Cardiac fibroblast (primary cell): Measurements from ENCODE around the gene BTBD9.

Source experiments
- DNase-seq, 2 donors: peaks; one replicate each; pipeline versions ENCODE4 v3.0.0 to v3.0.0-alpha.2; 2010; ENCODE audit warnings: low read depth in 2 of 2
- H3K4me3 ChIP-seq, 2 donors: replicated peaks in 1 of 2; 1 replicate in 1 of 2; 2 replicates in 1 of 2; pipeline ENCODE4 v1.5.1; 2011; ENCODE audit warnings: low read depth in 2 of 2, low read length in 2 of 2, mild to moderate bottlenecking in 2 of 2, moderate library complexity in 1 of 2
- TF ChIP-seq, protein P1 (sequence below): IDR thresholded peaks from one replicate; pipeline ENCODE4 v1.5.1; 2011; ENCODE audit warnings: low read depth, mild to moderate bottlenecking, low read length, inconsistent platforms

The BTBD9 gene

DNA sequence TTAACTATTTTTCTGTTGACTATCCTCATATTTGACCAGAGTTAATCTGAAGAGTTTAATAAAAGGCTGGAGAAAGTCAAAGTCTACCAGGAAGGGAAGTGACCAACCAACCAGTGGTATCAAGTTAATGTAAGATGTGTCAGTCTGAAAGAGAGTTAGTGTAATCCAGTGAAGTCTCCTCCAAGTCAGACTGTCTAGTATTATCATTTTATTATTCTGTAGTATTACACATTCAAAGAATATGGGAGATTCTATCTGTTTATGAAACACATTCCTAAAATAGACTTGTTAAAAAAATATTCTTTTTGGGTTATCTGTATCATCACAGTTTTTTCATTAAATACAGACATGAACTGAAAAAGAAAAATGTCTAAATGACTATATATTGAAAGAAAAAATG lies 194.4 kb downstream of the BTBD9 start:
- no peak overlapping the region for H3K4me3 ChIP-seq
- TF ChIP-seq, protein P1, sequence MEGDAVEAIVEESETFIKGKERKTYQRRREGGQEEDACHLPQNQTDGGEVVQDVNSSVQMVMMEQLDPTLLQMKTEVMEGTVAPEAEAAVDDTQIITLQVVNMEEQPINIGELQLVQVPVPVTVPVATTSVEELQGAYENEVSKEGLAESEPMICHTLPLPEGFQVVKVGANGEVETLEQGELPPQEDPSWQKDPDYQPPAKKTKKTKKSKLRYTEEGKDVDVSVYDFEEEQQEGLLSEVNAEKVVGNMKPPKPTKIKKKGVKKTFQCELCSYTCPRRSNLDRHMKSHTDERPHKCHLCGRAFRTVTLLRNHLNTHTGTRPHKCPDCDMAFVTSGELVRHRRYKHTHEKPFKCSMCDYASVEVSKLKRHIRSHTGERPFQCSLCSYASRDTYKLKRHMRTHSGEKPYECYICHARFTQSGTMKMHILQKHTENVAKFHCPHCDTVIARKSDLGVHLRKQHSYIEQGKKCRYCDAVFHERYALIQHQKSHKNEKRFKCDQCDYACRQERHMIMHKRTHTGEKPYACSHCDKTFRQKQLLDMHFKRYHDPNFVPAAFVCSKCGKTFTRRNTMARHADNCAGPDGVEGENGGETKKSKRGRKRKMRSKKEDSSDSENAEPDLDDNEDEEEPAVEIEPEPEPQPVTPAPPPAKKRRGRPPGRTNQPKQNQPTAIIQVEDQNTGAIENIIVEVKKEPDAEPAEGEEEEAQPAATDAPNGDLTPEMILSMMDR, result no peak
- DNase-seq, result no peak

DNA sequence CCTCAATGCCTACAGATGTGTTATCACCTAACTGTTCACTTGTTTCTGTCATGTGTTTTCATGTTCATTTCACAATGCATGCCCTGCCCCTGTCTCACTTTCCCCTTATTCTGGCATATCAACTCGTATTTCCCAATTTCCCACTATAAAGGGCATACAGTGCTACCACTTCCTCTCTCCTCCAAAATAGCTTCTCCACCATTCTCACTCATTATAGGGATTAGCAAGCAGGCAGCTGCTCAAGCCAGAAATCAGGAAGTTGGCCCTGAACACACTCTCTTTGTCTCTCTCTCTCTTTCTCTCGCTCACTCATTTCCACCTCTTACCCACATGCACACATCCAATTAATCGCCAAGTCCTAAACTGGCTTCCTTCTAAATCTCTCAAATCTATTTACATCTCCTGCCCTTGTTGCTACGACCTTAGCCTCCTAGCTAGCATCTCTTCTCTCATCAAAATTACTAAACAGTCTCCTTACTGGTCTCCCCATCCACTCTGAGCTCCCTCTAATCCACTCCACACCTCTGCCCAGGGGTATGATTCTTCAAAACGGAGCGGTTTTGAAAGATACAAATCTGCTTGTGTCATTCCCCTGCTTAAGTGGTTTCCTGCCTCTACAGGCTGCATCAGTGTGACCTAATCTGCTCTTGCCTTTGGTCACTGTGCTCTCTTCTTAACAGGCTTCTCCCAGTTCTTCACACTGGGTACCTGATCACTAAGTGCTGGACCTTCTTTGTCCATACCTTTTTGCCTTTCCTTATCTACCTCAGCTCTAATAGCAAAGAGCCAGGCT lies 196.2 kb downstream of the BTBD9 start:
- peak in 1 of 2 donors; percentile 7 for DNase-seq
- no peak overlapping the region for H3K4me3 ChIP-seq
- TF ChIP-seq, protein P1, result no peak

DNA sequence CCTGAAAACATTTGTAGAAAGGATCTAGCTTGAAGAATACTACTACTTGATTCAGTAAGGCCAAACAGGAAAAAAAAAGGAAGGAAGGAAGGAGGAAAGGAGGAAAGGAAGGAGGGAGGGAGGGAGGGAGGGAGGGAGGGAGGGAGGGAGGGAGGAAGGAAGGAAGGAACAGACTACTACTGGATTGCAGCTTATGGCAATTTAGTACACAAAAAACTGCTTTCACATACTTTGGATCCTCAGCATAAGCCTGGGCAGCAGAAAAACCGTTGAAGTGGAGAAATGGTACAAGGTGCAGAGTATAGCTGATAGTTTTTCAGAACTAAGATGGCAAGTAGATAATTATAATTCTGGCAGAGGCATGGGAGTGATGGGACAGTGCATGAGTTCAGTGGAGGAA lies 201.6 kb downstream of the BTBD9 start:
- TF ChIP-seq, protein P1, result no peak
- H3K4me3 ChIP-seq, result no peak overlapping the region
- no peak for DNase-seq

DNA sequence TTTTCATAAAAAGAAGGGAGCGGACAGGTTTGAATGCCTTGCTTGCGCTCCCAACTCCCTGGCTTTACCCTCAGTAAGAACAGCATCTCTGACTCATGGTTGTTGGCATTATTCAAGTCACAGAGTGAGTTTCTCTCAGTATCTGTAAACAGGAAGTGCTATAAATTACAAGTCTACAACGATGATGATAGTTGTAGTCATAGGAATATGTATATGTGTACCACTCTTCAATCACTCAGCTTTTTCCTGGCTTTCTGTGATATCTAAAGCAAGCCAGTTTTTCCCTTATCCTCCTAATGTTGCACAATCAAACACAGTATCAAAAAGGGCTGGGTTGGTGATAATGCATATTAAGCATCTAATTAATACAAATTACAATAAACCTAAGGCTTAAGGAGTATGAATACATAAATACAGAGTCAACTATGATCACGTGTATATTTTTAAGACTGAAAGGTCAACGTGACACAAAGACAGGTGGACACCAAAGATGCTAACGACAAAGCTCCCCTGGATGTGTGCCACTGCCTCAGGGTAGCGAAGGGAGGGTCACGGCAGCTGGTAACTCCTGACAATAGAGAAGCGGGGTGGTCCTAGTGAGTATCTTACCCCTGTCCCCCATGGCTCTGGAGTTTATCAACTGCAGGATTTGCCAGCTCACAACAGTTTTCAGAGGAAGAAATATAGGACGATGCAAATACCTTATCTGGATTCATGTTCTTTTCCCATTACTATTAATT lies 202.8 kb downstream of the BTBD9 start:
- TF ChIP-seq, protein P1, result no peak
- no peak overlapping the region for H3K4me3 ChIP-seq
- DNase-seq, result peak; percentile 56 to 79

DNA sequence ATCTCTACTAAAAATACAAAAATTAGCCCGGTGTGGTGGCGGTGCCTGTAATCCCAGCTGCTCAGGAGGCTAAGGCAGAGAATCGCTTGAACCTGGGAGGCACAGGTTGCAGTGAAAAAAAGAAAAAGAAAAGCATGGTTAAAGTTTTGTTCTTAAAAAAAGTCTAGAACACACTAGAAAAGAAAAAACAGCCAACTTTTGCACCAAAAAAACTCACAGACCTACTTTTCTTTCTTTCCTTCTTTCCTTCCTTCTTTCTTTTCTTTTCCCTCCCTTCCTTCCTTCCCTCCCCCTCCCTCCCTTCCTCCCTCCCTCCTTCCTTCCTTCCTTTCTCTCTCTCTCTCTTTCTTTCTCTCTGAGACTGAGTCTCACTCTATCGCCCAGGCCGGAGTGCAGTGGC lies 204.4 kb downstream of the BTBD9 start:
- no peak for DNase-seq
- TF ChIP-seq, protein P1, result no peak
- H3K4me3 ChIP-seq, result no peak overlapping the region

DNA sequence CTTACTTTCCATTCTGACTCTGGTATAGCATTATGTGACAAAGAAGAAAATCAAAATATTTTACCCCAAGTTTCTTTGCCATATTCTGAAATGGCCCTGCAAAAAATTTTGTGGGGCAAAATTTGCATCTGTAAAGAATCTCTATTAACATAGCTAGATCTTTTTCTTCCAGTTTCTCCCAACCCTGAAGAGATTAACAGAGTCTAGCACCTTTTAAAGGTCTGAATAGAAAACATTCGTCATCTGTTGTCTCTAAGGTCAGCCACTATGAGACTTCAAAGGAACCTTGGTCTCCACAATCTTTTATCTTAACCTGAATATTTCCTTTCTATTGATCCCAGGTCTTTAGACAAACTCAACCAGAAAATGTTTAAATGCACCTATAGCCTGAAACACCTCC lies 205.7 kb downstream of the BTBD9 start:
- TF ChIP-seq, protein P1, result no peak
- no peak overlapping the region for H3K4me3 ChIP-seq
- no peak for DNase-seq
